ENCODE data around the gene SCAF1. TPM values are rescaled to one million over a fixed set of nuclear protein-coding genes. Genes with fewer than 3 reads are reported as not detected.

The SCAF1 gene
- total RNA-seq = 21.7 and 35.6 TPM in 2 replicates

GRCh38 chr19:49641688-49642491 is at the start of gene SCAF1:
Gene SCAF1, plus strand, starts transcription at chr19:49642209. Its CDS starts 2,818 bp downstream, at chr19:49645027.

GRCh38 chr19:49640113-49640898 is 1.7 kb upstream of the SCAF1 start, which contains the start of gene RRAS:
Gene RRAS, minus strand, starts transcription at chr19:49640143. Its CDS starts 45 bp downstream, at chr19:49640098.

GRCh38 chr19:49665351-49666119 is 23.5 kb downstream of the SCAF1 start, which contains the start of the genes BCL2L12 and IRF3:
Gene BCL2L12, plus strand, starts transcription at chr19:49665933. Its CDS starts 760 bp downstream, at chr19:49666693.
Gene IRF3, minus strand, starts transcription at chr19:49665857. Its CDS starts 1,019 bp downstream, at chr19:49664838.

GRCh38 chr19:49677231-49677900 is 35.4 kb downstream of the SCAF1 start, which contains the start of gene PRMT1:
Gene PRMT1, plus strand, starts transcription at chr19:49677271. Its CDS starts 10 bp downstream, at chr19:49677281.

GRCh38 chr19:49689133-49690078 is 47.4 kb downstream of the SCAF1 start, which contains the start of gene ADM5:
Gene ADM5, plus strand, starts transcription at chr19:49689594. Its CDS starts 244 bp downstream, at chr19:49689838.

GRCh38 chr19:49690656-49691242 is 48.7 kb downstream of the SCAF1 start, which contains the start of gene CPT1C:
Gene CPT1C, plus strand, starts transcription at chr19:49691116. Its CDS starts 1,137 bp downstream, at chr19:49692253.

Small RNA genes lying within 50 kb of the gene (small RNA-seq; reads per million reads assigned to genes)
- 0.13 reads per million for gene MIR5088 (ENCODE audit: low replicate concordance)

Other genes with a start within 250 kb of the SCAF1 start
- not detected in 2 replicates for gene PTH2, start 218.8 kb upstream of the SCAF1 start, total RNA-seq
- gene GFY, start 216.8 kb upstream of the SCAF1 start, total RNA-seq = not detected in 2 replicates
- gene SLC17A7, start 200.7 kb upstream of the SCAF1 start, total RNA-seq = not detected in 2 replicates
- 95.1 and 138 TPM in 2 replicates for gene PIH1D1, start 190.4 kb upstream of the SCAF1 start, total RNA-seq
- 30.4 and 40.1 TPM in 2 replicates for gene ALDH16A1, start 189.0 kb upstream of the SCAF1 start, total RNA-seq
- gene FLT3LG, start 168.0 kb upstream of the SCAF1 start, total RNA-seq = 4.8 and 6.9 TPM in 2 replicates
- 1,545 and 2,202 TPM in 2 replicates for gene RPL13A, start 154.6 kb upstream of the SCAF1 start, total RNA-seq
- 1,493 and 6,336 TPM in 2 replicates for gene RPS11, start 145.8 kb upstream of the SCAF1 start, total RNA-seq
- 24.9 and 84.7 TPM in 2 replicates for gene FCGRT, start 129.5 kb upstream of the SCAF1 start, total RNA-seq
- gene RCN3, start 114.2 kb upstream of the SCAF1 start, total RNA-seq = 142 and 264 TPM in 2 replicates
- 72.2 and 106 TPM in 2 replicates for gene NOSIP, start 61.7 kb upstream of the SCAF1 start, total RNA-seq
- 0.14 and 0.22 TPM in 2 replicates for gene PRRG2, start 60.9 kb upstream of the SCAF1 start, total RNA-seq
- 6.9 and 9.0 TPM in 2 replicates for gene PRR12, start 51.0 kb upstream of the SCAF1 start, total RNA-seq
- 43.5 and 62.8 TPM in 2 replicates for gene RRAS, start 2.1 kb upstream of the SCAF1 start, total RNA-seq
- gene IRF3, start 23.6 kb downstream of the SCAF1 start, total RNA-seq = 38.3 and 72.3 TPM in 2 replicates
- 3.3 and 16.2 TPM in 2 replicates for gene BCL2L12, start 23.7 kb downstream of the SCAF1 start, total RNA-seq
- gene PRMT1, start 35.1 kb downstream of the SCAF1 start, total RNA-seq = 350 and 388 TPM in 2 replicates
- 0.22 and 1.1 TPM in 2 replicates for gene ADM5, start 47.4 kb downstream of the SCAF1 start, total RNA-seq
- 4.4 and 11.7 TPM in 2 replicates for gene CPT1C, start 48.9 kb downstream of the SCAF1 start, total RNA-seq
- gene TSKS, start 121.1 kb downstream of the SCAF1 start, total RNA-seq = under 0.01 and 0.14 TPM in 2 replicates
- 131 and 141 TPM in 2 replicates for gene AP2A1, start 124.8 kb downstream of the SCAF1 start, total RNA-seq
- gene FUZ, start 171.1 kb downstream of the SCAF1 start, total RNA-seq = 17.2 and 17.5 TPM in 2 replicates
- gene MED25, start 176.1 kb downstream of the SCAF1 start, total RNA-seq = 22.2 and 43.8 TPM in 2 replicates
- 55.4 and 82.7 TPM in 2 replicates for gene PTOV1, start 208.9 kb downstream of the SCAF1 start, total RNA-seq
- 47.5 and 82.2 TPM in 2 replicates for gene PNKP, start 225.4 kb downstream of the SCAF1 start, total RNA-seq
- gene AKT1S1, start 235.1 kb downstream of the SCAF1 start, total RNA-seq = 16.6 and 17.9 TPM in 2 replicates
- 18.8 and 36.5 TPM in 2 replicates for gene TBC1D17, start 235.5 kb downstream of the SCAF1 start, total RNA-seq